Activated CD8-positive, alpha-beta T cell treated with anti-CD3 and anti-CD28 coated beads for 36 hours (primary cell): ENCODE results near the gene MAPKAP1. TPM values are rescaled to one million over a fixed set of nuclear protein-coding genes. Genes with fewer than 3 reads are reported as not detected.

ENCODE experiments used
- ATAC-seq: fragments of 200-7000 bp; cut with Tn5 transposase; one replicate; pipeline ENCODE4 v1.10.0; 2021; ENCODE audit warnings: mild to moderate bottlenecking, moderate library complexity
- CTCF ChIA-PET: fragments of 350-600 bp; sonication (Branson Sonifier 250); formaldehyde crosslinking; loops from one replicate; lab custom pipeline; 2021; ENCODE audit warnings: antibody characterized with exemption; lab: Charles Lee
- POLR2A ChIA-PET: fragments of 350-600 bp; sonication (Branson Sonifier 250); formaldehyde crosslinking; loops from one replicate; lab custom pipeline; 2021; ENCODE audit warnings: antibody characterized with exemption; lab: Charles Lee
- DNase-seq: peaks from one replicate; pipeline ENCODE4 v3.0.0-alpha.2; 2020
- H3K27ac Mint-ChIP-seq: one replicate; pipeline ENCODE4 v1.8.0; 2021; ENCODE audit warnings: mild to moderate bottlenecking, mixed read lengths
- H3K27me3 Mint-ChIP-seq: one replicate; pipeline ENCODE4 v1.8.0; 2021; ENCODE audit warnings: mixed read lengths
- H3K36me3 Mint-ChIP-seq: one replicate; pipeline ENCODE4 v1.8.0; 2021; ENCODE audit warnings: low read depth, mixed read lengths
- H3K4me1 Mint-ChIP-seq: one replicate; pipeline ENCODE4 v1.8.0; 2021; ENCODE audit warnings: low read depth, mixed read lengths
- H3K4me3 Mint-ChIP-seq: one replicate; pipeline ENCODE4 v1.8.0; 2021; ENCODE audit warnings: mild to moderate bottlenecking, moderate library complexity, mixed read lengths
- H3K9me3 Mint-ChIP-seq: one replicate; pipeline ENCODE4 v1.8.0; 2021; ENCODE audit warnings: mixed read lengths
- CTCF ChIP-seq: fragments of 200-600 bp; IDR thresholded peaks from one replicate; pipeline ENCODE4 v1.8.0; 2022; ENCODE audit warnings: antibody characterized with exemption, mild to moderate bottlenecking
- intact Hi-C: fragments of 100-400 bp; cut with micrococcal nuclease; formaldehyde crosslinking; loops from one replicate; pipeline ENCODE4 v1.10.0; 2022
- total RNA-seq, 2 experiments: library from RNA; stranded (reverse); gene quantifications; one replicate each; pipeline ENCODE4 v1.2.3, GENCODE V29; 2021

MAPKAP1 gene
- total RNA-seq, 2 experiments from 2014 or later: 58.8 to 62.4 TPM

- POLR2A ChIA-PET: interaction anchor here (0.7 kb wide), 1 partner anchor 13 kb away, joined by 3 read pairs; no protein-coding TSS in a partner anchor
Observed at GRCh38 chr9:125672876-125673275, 34.1 kb downstream of the MAPKAP1 start.

GRCh38 chr9:125663127-125663526 is 43.9 kb downstream of the MAPKAP1 start:
- intact Hi-C loops: no loop called here
- TF ChIP-seq CTCF: no peak
- ChIA-PET POLR2A (no interaction called here), CTCF (no interaction called here)
- Mint-ChIP-seq H3K9me3 (no peaks in the 10 kb centered on the region), H3K36me3 (peaks cover 18% of the 10 kb centered on the region), H3K4me3 (no peak overlapping the region), H3K4me1 (peaks cover 14% of the 10 kb centered on the region), H3K27ac (peak overlapping the region; percentile 91), H3K27me3 (no peaks in the 10 kb centered on the region)
- DNase-seq (peak; percentile 5), ATAC-seq (peak; percentile 85)

More at GRCh38 chr9:125672876-125673275, 34.1 kb downstream of the MAPKAP1 start:
- intact Hi-C loops: no loop called here
- Mint-ChIP-seq H3K9me3 (no peaks in the 10 kb centered on the region), H3K27ac (no peak overlapping the region), H3K4me1 (peaks cover 13% of the 10 kb centered on the region), H3K27me3 (no peaks in the 10 kb centered on the region), H3K36me3 (peaks cover 16% of the 10 kb centered on the region), H3K4me3 (no peak overlapping the region)
- DNase-seq (no peak), ATAC-seq (no peak)
- no peak for TF ChIP-seq CTCF
- CTCF ChIA-PET: no interaction called here

- H3K27me3 Mint-ChIP-seq: no peaks in the 10 kb centered on the region
- no peak overlapping the region for H3K27ac Mint-ChIP-seq
- TF ChIP-seq CTCF: no peak
- CTCF ChIA-PET: interaction anchor here (1.1 kb wide), 1 partner anchor 37 kb away, joined by 3 read pairs; no protein-coding TSS in a partner anchor
- peaks cover 16% of the 10 kb centered on the region for H3K4me1 Mint-ChIP-seq
- DNase-seq (peak; percentile 7), ATAC-seq (no peak)
- H3K4me3 Mint-ChIP-seq: no peak overlapping the region
- no peaks in the 10 kb centered on the region for H3K9me3 Mint-ChIP-seq
- POLR2A ChIA-PET: no interaction called here
- peaks cover 18% of the 10 kb centered on the region for H3K36me3 Mint-ChIP-seq
- intact Hi-C loops: no loop called here
Observed at GRCh38 chr9:125660557-125660956, 46.5 kb downstream of the MAPKAP1 start.

- H3K36me3 Mint-ChIP-seq: peaks cover 15% of the 10 kb centered on the region
- H3K4me1 Mint-ChIP-seq: peaks cover 13% of the 10 kb centered on the region
- DNase-seq (peak; percentile 40), ATAC-seq (peak; percentile 72)
- TF ChIP-seq CTCF: no peak
- no peaks in the 10 kb centered on the region for H3K9me3 Mint-ChIP-seq
- H3K27ac Mint-ChIP-seq: no peak overlapping the region
- POLR2A ChIA-PET: interaction anchor here (0.6 kb wide), 1 partner anchor 12 kb away, joined by 3 read pairs; no protein-coding TSS in a partner anchor
- intact Hi-C loops: no loop called here
- no peak overlapping the region for H3K4me3 Mint-ChIP-seq
- H3K27me3 Mint-ChIP-seq: no peaks in the 10 kb centered on the region
- CTCF ChIA-PET: interaction anchor here (1.1 to 1.3 kb wide), 2 partner anchors 38 to 101 kb away, joined by 3 read pairs; no protein-coding TSS in a partner anchor
Observed at GRCh38 chr9:125659954-125660353, 47.1 kb downstream of the MAPKAP1 start.

GRCh38 chr9:125659201-125659840 is 47.7 kb downstream of the MAPKAP1 start:
- ATAC-seq (no peak), DNase-seq (no peak)
- Mint-ChIP-seq H3K27me3 (no peaks in the 10 kb centered on the region), H3K27ac (no peak overlapping the region), H3K4me1 (peaks cover 13% of the 10 kb centered on the region), H3K4me3 (no peak overlapping the region), H3K9me3 (no peaks in the 10 kb centered on the region), H3K36me3 (peaks cover 15% of the 10 kb centered on the region)
- POLR2A ChIA-PET: interaction anchor here (0.6 kb wide), 1 partner anchor 13 kb away, joined by 3 read pairs; no protein-coding TSS in a partner anchor
- intact Hi-C loops: no loop called here
- CTCF ChIA-PET: interaction anchor here (1.1 to 1.3 kb wide), 3 partner anchors 10 to 101 kb away, joined by 3 to 4 read pairs (median 3); no protein-coding TSS in a partner anchor
- no peak for TF ChIP-seq CTCF
